Thyroid gland (tissue), 4 donors: Measurements from ENCODE around the gene FARS2. TPM values are rescaled to one million over a fixed set of nuclear protein-coding genes. Genes with fewer than 3 reads are reported as not detected.
A peak's percentile ranks its signal among the peaks of the same experiment; 100 is the strongest.

ENCODE experiments used
- DNase-seq, 2 donors: peaks; one replicate each; pipeline ENCODE4 v3.0.0-alpha.2; 2019
- H3K27ac ChIP-seq, 3 donors: fragments of 200-600 bp; sonication (generic); 1 replicate in 2 of 3; 2 replicates in 1 of 3; pipeline ENCODE4 v1.5.1; 2016 to 2019; ENCODE audit warnings: mild to moderate bottlenecking in 1 of 3, moderate library complexity in 1 of 3
- H3K27me3 ChIP-seq: fragments of 200-600 bp; sonication (generic); one replicate; pipeline ENCODE4 v1.5.1; 2019
- H3K36me3 ChIP-seq, 2 donors: fragments of 200-600 bp; sonication (generic); one replicate each; pipeline ENCODE4 v1.5.1; 2016 to 2019
- H3K4me1 ChIP-seq, 2 donors: fragments of 200-600 bp; sonication (generic); one replicate each; pipeline ENCODE4 v1.5.1; 2017 to 2019
- H3K4me3 ChIP-seq, 3 donors: fragments of 200-600 bp; sonication (generic); replicated peaks in 1 of 3; 1 replicate in 2 of 3; 2 replicates in 1 of 3; pipeline ENCODE4 v1.5.1; 2016; ENCODE audit warnings: mild to moderate bottlenecking in 1 of 3
- H3K9me3 ChIP-seq: fragments of 200-600 bp; sonication (generic); one replicate; pipeline ENCODE4 v1.5.1; 2017
- CTCF ChIP-seq, 6 experiments: fragments of 200-600 bp in 3 of 6; fragments of 450-650 bp in 3 of 6; sonication (generic) in 3 of 6; IDR thresholded peaks; one replicate each; pipeline ENCODE4 v1.5.1; 2016 to 2019; ENCODE audit warnings: antibody characterized with exemption in 6 of 6, mild to moderate bottlenecking in 2 of 6, inconsistent platforms in 1 of 6, moderate library complexity in 1 of 6
- POLR2A ChIP-seq, 2 donors: fragments of 450-650 bp; IDR thresholded peaks; one replicate each; pipeline ENCODE4 v1.6.1; 2017; ENCODE audit warnings: antibody characterized with exemption in 2 of 2, mild to moderate bottlenecking in 2 of 2, moderate library complexity in 1 of 2
- WGBS, 2 donors: methylation state at CpG; one replicate each; pipeline ENCODE4 v1.1.5; 2017; 5-methylcytosine and 5-hydroxymethylcytosine counted together
- intact Hi-C: fragments of 100-400 bp; cut with DNase I; formaldehyde crosslinking; loops from one replicate; pipeline ENCODE4 v1.15.1; 2023
- total RNA-seq, 4 donors: library from RNA; depleted of rRNA; stranded (reverse); fragments of >200 nt; gene quantifications; one replicate each; pipeline ENCODE4 v1.2.3, GENCODE V29; 2016

FARS2 gene
- total RNA-seq, 4 donors from 2014 or later, result 27.4 to 47.1 (median 34.2) TPM

DNA sequence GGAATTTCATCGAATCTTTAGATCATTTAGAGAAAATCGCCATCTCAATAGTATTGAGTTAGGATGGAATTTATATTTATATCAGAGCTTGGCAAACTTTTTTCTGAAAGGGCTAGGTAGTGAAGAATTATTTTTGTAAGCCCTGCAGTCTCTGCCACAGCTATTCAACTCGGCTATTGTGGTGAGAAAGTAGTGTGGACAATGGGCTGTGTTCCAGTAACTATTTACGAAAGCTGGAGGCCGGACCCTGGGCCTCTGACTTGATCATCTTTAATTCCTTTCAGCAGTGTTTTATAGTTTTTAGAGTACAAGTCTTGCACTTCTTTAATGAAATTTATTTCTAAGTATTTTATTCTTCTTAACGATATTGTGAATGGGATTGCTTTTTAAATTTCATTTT is 201.5 kb downstream of the FARS2 start:
- H3K27ac ChIP-seq, result no peak overlapping the region
- intact Hi-C loops, result no loop called here

GRCh38 chr6:5463690-5464089 is 202.4 kb downstream of the FARS2 start:
- DNase-seq, result no peak
- Histone ChIP-seq H3K27me3 (no peaks in the 10 kb centered on the region), H3K4me1 (no peaks in the 10 kb centered on the region), H3K4me3 (no peak overlapping the region), H3K27ac (no peak overlapping the region), H3K36me3 (no peaks in the 10 kb centered on the region), H3K9me3 (no peaks in the 10 kb centered on the region)
- intact Hi-C loops, result no loop called here
- WGBS, 2 donors, result 92 to 96% methylated on average over 3 of the region's 3 CpGs
- TF ChIP-seq POLR2A (IDR thresholded peaks at IDR 0.05) (no peak), CTCF (IDR thresholded peaks at IDR 0.05) (no peak)

More for the DNA sequence above, 201.5 kb downstream of the FARS2 start:
- TF ChIP-seq POLR2A (IDR thresholded peaks at IDR 0.05), result no peak
- no peak for TF ChIP-seq CTCF (IDR thresholded peaks at IDR 0.05)
- Histone ChIP-seq H3K27me3 (no peaks in the 10 kb centered on the region), H3K4me1 (peaks cover 0 to 6% of the 10 kb centered on the region in 2 donors), H3K36me3 (no peaks in the 10 kb centered on the region), H3K9me3 (no peaks in the 10 kb centered on the region), H3K4me3 (no peak overlapping the region)
- no peak for DNase-seq
- 95 to 96% methylated on average over 6 of the region's 6 CpGs for WGBS, 2 donors

DNA sequence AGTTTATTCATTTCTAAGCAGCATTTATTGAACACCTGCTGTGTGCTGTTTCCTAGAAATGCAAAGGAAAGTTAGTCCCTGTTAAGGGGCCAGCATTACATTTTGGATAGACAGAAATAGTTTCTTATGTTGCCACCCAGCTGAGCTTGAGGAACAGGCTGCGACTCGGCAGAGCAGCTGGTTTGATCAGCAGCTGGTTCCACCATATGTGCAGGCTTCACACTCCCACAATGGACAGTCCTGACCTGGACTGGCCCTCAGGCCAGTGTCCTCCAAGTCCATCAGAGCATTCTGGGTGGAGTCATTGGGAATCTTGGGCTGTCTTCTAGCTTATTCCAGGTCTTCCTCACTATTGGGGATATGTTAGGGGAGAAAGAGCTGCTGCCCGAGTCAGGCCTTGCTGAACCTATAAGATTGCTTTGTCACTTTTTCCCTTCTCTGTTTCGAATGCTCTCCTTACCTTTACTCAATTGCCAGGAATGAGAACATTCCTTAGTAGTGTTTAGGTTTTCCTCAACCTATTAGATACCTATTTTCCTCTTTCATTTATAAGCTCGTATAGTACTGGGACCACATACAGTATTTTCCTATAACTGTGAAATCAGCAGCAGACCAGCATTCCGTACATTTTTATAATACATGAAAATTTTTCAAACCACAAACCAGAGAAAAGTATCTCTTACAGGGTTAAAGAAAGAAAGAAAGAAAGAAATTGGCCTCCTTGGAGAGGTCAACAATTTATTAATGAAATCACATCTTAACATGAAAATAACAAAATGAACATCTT is 203.0 kb downstream of the FARS2 start:
- no peak overlapping the region for H3K27ac ChIP-seq
- 94 to 96% methylated on average over 6 of the region's 6 CpGs for WGBS, 2 donors

GRCh38 chr6:5466281-5467136 is 205.2 kb downstream of the FARS2 start:
- Histone ChIP-seq H3K4me1 (no peaks in the 10 kb centered on the region), H3K4me3 (no peak overlapping the region), H3K27me3 (no peaks in the 10 kb centered on the region), H3K9me3 (no peaks in the 10 kb centered on the region), H3K36me3 (no peaks in the 10 kb centered on the region), H3K27ac (no peak overlapping the region)
- intact Hi-C loops, result no loop called here
- DNase-seq, result peak in 1 of 2 donors; percentile 45
- no peak for TF ChIP-seq CTCF (IDR thresholded peaks at IDR 0.05)
- TF ChIP-seq POLR2A (IDR thresholded peaks at IDR 0.05), result no peak
- 84% methylated on average over 5 of the region's 5 CpGs for WGBS, 2 donors

More for the DNA sequence above, 203.0 kb downstream of the FARS2 start:
- Histone ChIP-seq H3K36me3 (no peaks in the 10 kb centered on the region), H3K9me3 (no peaks in the 10 kb centered on the region), H3K27me3 (no peaks in the 10 kb centered on the region), H3K4me1 (no peaks in the 10 kb centered on the region), H3K4me3 (no peak overlapping the region)
- DNase-seq, result no peak
- intact Hi-C loops, result no loop called here
- no peak for TF ChIP-seq POLR2A (IDR thresholded peaks at IDR 0.05)
- no peak for TF ChIP-seq CTCF (IDR thresholded peaks at IDR 0.05)

DNA sequence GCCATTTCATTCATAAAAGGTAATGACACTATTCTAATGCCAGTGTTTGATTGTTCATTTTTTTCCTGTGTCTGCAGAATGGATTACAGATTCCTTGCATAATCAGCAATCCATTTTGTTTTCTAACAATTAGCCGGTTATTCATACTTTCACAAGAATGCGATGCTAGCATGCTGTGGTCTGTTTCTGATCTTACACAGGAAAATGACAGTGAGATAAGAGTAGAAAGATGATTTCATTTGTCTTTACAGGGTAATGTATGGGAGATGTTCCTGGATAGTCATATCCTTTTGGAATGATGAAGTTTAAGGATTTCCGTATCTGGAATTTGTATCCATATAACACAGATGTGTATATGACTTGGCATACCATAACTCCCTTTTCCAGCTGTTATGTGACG is 207.3 kb downstream of the FARS2 start:
- TF ChIP-seq POLR2A (IDR thresholded peaks at IDR 0.05) (no peak), CTCF (IDR thresholded peaks at IDR 0.05) (no peak)
- Histone ChIP-seq H3K36me3 (no peaks in the 10 kb centered on the region), H3K4me1 (no peaks in the 10 kb centered on the region), H3K27ac (no peak overlapping the region), H3K9me3 (no peaks in the 10 kb centered on the region), H3K27me3 (no peaks in the 10 kb centered on the region), H3K4me3 (no peak overlapping the region)
- 97 to 99% methylated on average over 4 of the region's 4 CpGs for WGBS, 2 donors
- intact Hi-C loops, result no loop called here
- no peak for DNase-seq
